ENCODE measurements around the gene DCHS1. TPM values are rescaled to one million over a fixed set of nuclear protein-coding genes. Genes with fewer than 3 reads are reported as not detected.
A peak's percentile ranks its signal among the peaks of the same experiment; 100 is the strongest.

Gene DCHS1
- total and polyA plus RNA-seq, 10 donors: 1.9 to 58.8 (median 36.3) TPM

- H3K9me3 ChIP-seq: no peaks in the 10 kb centered on the region
- no peak overlapping the region for H3K4me3 ChIP-seq
- H3K36me3 ChIP-seq: peaks cover 0 to 67% (median 38%) of the 10 kb centered on the region in 6 donors
- WGBS, 5 donors: 93 to 98% (median 93%) methylated on average over 16 to 28 of the region's 28 CpGs
- H3K27me3 ChIP-seq (replicated peaks in 1 of 7): no peaks in the 10 kb centered on the region
- H3K27ac ChIP-seq: no peak overlapping the region
- intact Hi-C loops (cut with DNase I; ENCODE audit: low total_unique reads): no loop called here
- peaks cover 27 to 55% (median 51%) of the 10 kb centered on the region in 6 donors for H3K4me1 ChIP-seq
- DNase-seq: peak; percentile 78
- TF ChIP-seq, protein P1, sequence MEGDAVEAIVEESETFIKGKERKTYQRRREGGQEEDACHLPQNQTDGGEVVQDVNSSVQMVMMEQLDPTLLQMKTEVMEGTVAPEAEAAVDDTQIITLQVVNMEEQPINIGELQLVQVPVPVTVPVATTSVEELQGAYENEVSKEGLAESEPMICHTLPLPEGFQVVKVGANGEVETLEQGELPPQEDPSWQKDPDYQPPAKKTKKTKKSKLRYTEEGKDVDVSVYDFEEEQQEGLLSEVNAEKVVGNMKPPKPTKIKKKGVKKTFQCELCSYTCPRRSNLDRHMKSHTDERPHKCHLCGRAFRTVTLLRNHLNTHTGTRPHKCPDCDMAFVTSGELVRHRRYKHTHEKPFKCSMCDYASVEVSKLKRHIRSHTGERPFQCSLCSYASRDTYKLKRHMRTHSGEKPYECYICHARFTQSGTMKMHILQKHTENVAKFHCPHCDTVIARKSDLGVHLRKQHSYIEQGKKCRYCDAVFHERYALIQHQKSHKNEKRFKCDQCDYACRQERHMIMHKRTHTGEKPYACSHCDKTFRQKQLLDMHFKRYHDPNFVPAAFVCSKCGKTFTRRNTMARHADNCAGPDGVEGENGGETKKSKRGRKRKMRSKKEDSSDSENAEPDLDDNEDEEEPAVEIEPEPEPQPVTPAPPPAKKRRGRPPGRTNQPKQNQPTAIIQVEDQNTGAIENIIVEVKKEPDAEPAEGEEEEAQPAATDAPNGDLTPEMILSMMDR (IDR thresholded peaks at IDR 0.05 in 8 of 11, conservative IDR thresholded peaks at IDR 0.05 in 3 of 11): no peak
- TF ChIP-seq POLR2A (IDR thresholded peaks at IDR 0.05) (no peak), POLR2AphosphoS5 (IDR thresholded peaks at IDR 0.05) (no peak)
Observed at GRCh38 chr11:6630632-6631291, 24.8 kb downstream of the DCHS1 start.

DNA sequence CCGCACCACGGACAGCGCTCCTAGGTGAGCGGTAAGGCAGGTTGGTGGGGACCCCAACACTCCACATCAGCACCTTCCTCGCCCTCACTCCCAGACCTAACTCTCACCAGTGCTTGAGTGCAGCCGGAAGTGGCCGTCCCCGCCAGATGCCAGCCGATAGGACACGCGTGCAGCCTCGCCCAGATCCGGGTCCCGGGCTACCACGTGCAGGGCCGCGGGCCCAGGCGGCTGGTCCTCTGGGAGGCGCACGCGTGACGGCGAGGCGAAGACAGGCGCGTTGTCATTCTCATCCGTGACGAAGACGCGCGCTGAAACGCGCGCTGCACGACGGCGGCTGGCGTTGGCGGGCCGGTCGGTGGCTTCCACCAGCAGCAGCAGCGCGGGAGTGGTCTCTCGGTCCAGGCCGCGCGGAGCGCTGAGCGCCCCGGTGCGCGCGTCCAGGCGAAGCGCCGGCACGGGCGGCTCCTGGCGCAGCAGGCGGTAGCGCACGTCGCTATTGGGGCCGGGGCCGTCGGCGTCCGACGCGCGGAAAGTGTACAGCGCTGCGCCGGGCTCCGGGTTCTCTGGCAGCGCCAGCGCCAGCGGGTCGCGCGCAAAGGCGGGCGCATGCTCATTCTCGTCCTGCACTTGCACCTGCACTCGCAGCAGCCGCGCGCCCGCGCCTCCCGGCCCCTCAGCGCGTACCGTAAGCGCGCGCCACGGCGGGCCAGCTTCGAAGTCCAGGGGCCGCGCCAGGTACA is 25.5 kb downstream of the DCHS1 start:
- Histone ChIP-seq H3K4me1 (peaks cover 22 to 49% (median 46%) of the 10 kb centered on the region in 6 donors), H3K27ac (no peak overlapping the region), H3K27me3 (replicated peaks in 1 of 7) (no peaks in the 10 kb centered on the region), H3K9me3 (no peaks in the 10 kb centered on the region), H3K4me3 (no peak overlapping the region), H3K36me3 (peaks cover 0 to 74% (median 38%) of the 10 kb centered on the region in 6 donors)
- intact Hi-C loops (cut with DNase I; ENCODE audit: low total_unique reads): no loop called here
- peak; percentile 76 for DNase-seq
- 92 to 97% (median 95%) methylated on average over 78 to 102 of the region's 102 CpGs for WGBS, 5 donors
- TF ChIP-seq POLR2AphosphoS5 (IDR thresholded peaks at IDR 0.05) (peak in 1 of 3 donors; percentile 38), POLR2A (IDR thresholded peaks at IDR 0.05) (no peak)
- TF ChIP-seq, protein P1 (IDR thresholded peaks at IDR 0.05 in 8 of 11, conservative IDR thresholded peaks at IDR 0.05 in 3 of 11): no peak

DNA sequence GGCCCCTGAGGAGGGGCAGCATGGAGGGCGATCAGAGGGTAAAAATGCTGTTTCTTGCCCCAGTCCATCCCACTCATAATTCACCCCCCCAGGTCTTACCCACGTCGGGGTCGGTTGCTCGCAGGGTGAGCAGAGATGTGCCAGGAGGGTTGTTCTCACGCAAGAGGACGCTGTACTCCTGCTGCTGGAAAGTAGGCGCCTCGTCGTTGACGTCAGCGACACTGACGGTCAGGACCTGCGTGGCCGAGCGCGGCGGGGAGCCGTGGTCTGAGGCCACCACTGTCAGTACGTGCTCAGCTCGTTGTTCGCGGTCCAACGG is 26.1 kb downstream of the DCHS1 start:
- intact Hi-C loops (cut with DNase I; ENCODE audit: low total_unique reads): no loop called here
- no peak overlapping the region for H3K4me3 ChIP-seq
- WGBS, 5 donors: 92 to 96% (median 95%) methylated on average over 24 of the region's 24 CpGs
- H3K27ac ChIP-seq: no peak overlapping the region
- no peak for TF ChIP-seq POLR2A (IDR thresholded peaks at IDR 0.05)
- TF ChIP-seq, protein P1 (IDR thresholded peaks at IDR 0.05 in 8 of 11, conservative IDR thresholded peaks at IDR 0.05 in 3 of 11): no peak
- no peak for TF ChIP-seq POLR2AphosphoS5 (IDR thresholded peaks at IDR 0.05)
- H3K27me3 ChIP-seq (replicated peaks in 1 of 7): no peaks in the 10 kb centered on the region
- no peaks in the 10 kb centered on the region for H3K9me3 ChIP-seq
- peaks cover 0 to 79% (median 39%) of the 10 kb centered on the region in 6 donors for H3K36me3 ChIP-seq
- H3K4me1 ChIP-seq: peaks cover 18 to 43% (median 41%) of the 10 kb centered on the region in 6 donors
- DNase-seq: peak; percentile 70

DNA sequence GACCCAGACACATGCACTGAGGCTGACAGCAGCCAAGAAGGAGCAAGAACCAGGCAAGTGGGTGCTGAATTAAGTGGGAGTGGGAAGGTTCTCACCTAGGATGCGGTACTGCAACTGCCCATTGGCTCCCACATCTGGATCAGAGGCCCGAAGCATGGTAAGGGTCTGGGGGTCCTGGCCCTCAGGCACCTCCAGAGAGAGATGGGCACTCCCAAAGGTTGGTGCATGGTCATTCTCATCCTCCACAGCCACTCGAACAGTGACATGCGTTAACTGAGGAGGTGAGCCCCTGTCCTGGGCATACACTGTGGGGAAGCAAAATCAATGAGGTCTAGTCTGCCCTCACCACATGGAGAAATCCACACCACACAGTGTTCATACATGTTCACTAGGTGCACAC is 27.1 kb downstream of the DCHS1 start:
- TF ChIP-seq, protein P1 (IDR thresholded peaks at IDR 0.05 in 8 of 11, conservative IDR thresholded peaks at IDR 0.05 in 3 of 11): no peak
- TF ChIP-seq POLR2A (IDR thresholded peaks at IDR 0.05): no peak
- TF ChIP-seq POLR2AphosphoS5 (IDR thresholded peaks at IDR 0.05): no peak
- H3K27me3 ChIP-seq (replicated peaks in 1 of 7): no peaks in the 10 kb centered on the region
- H3K4me3 ChIP-seq: no peak overlapping the region
- intact Hi-C loops (cut with DNase I; ENCODE audit: low total_unique reads): no loop called here
- H3K27ac ChIP-seq: peak overlapping the region in 1 of 8 donors; percentile 64
- peaks cover 0 to 89% (median 45%) of the 10 kb centered on the region in 6 donors for H3K36me3 ChIP-seq
- H3K4me1 ChIP-seq: peaks cover 12 to 34% (median 31%) of the 10 kb centered on the region in 6 donors
- WGBS, 5 donors: 89 to 100% (median 95%) methylated on average over 4 of the region's 4 CpGs
- H3K9me3 ChIP-seq: no peaks in the 10 kb centered on the region
- DNase-seq: peak; percentile 54

Measured in spleen (tissue), 11 donors.